IPS DF 19.7 (cell line): Measurements from ENCODE around the gene EPB41L4A.

ENCODE experiments used
- DNase-seq: peaks from one replicate; pipeline ENCODE4 v3.0.0-alpha.2; 2013; ENCODE audit warnings: low read depth, low spot score

The EPB41L4A gene

GRCh38 chr5:112156211-112156610 is 262.9 kb downstream of the EPB41L4A start:
- no peak for DNase-seq

- no peak for DNase-seq
These were observed 264.0 kb downstream of the EPB41L4A start for GRCh38 chr5:112154940-112155686.

GRCh38 chr5:112149727-112150126 is 269.4 kb downstream of the EPB41L4A start:
- no peak for DNase-seq

GRCh38 chr5:112146323-112147226 is 272.5 kb downstream of the EPB41L4A start:
- no peak for DNase-seq

DNA sequence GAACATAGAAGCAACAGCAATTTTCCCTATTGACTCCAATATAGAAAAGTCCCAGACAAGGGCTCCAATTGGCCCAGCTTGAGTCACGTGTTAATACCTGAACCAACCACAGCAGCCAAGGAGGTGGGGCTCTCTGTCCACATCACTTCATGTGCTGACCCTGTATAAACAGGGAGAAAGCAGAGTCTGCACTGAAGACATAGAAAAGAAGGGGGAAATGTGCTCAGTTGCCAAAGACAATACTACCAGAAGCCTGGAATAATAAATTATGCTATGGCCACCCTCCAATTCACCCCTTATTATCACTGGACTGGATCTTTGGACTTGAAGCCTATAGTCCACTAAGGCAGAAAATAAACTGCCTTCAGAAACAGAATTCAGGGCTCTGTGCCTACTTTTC is 275.4 kb downstream of the EPB41L4A start:
- DNase-seq = no peak

GRCh38 chr5:112142769-112143270 is 276.3 kb downstream of the EPB41L4A start:
- DNase-seq = no peak

GRCh38 chr5:112141582-112141981 is 277.5 kb downstream of the EPB41L4A start:
- DNase-seq = no peak

GRCh38 chr5:112138526-112138925 is 280.6 kb downstream of the EPB41L4A start:
- DNase-seq = no peak

DNA sequence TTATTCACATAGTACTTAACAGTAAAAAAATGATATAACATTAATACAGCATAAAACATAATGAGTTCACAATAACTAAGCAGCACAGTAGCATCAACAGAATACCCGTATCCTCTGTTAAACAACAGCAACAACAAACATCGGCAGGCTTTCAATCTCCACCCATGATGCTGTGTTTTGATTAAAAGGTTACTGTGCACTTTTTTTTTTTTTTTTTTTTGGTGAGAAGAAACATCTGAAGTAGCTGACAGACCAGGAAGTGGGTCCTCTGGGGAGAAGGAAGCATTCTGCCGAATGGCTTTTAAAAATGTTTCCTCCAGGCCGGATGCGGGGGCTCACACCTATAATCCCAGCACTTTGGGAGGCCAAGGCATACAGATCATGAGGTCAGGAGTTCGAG is 282.3 kb downstream of the EPB41L4A start:
- no peak for DNase-seq

DNA sequence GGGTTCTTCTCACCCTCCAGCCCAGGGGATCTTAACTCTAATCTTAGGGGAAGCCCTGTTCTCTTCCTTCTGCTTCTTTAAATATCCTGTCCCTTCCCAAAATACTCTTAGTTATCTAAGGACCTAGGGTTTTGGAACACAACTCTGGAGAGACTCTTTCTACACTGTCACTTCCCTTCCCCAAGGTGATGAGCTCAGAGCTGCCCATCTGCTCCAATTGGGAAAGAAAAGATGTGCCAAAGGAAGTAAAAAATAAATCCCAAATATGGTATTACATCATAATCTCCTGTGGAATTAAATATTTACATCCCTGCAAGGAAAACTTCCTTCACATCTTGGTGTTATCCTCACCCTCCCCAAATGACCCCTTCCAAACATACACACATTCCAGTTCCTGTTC is 291.2 kb downstream of the EPB41L4A start:
- DNase-seq = no peak

- DNase-seq = no peak
These were observed 292.1 kb downstream of the EPB41L4A start for GRCh38 chr5:112126982-112127381.

GRCh38 chr5:112125903-112126302 is 293.2 kb downstream of the EPB41L4A start:
- DNase-seq = no peak

DNA sequence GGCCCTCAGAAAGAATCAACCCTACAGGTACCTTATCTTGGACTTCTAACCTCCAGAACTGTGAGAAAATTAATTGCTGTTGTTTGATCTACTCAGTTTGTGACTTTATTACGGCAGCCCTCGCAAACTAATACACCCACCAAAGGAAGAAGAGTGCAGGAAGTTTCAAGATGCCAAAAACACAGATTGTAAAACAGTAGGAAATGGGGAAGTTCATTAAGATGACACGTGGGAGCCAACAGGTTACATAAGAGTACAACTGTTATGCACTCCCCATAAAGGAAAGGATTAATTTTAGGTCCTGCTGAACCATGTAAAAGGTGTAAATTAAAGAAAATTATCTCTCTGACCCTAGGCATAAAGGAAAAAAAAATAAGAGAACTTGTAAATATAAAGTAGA is 294.3 kb downstream of the EPB41L4A start:
- DNase-seq = no peak

GRCh38 chr5:112123086-112123485 is 296.0 kb downstream of the EPB41L4A start:
- DNase-seq = no peak

DNA sequence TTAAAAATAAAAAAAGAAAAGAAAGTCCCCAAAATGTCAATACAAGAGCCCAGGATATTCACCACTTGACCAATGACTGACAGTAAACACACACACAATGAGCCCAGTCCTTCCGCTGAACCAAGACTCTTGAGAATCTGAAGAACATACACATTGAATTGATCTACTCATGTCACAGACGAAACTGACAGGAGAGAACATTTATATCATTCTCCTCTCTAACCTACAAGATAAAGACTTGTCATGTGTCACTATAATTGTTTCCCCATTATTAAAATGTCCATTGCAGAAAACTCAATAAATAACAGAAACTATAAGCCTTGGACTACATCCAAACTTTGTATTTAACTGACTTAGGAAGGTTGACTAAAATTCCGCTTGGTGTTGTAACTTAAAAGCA is 296.7 kb downstream of the EPB41L4A start:
- DNase-seq = no peak

- no peak for DNase-seq
These were observed 297.8 kb downstream of the EPB41L4A start for GRCh38 chr5:112121258-112121657.

GRCh38 chr5:112119969-112120368 is 299.1 kb downstream of the EPB41L4A start:
- no peak for DNase-seq

DNA sequence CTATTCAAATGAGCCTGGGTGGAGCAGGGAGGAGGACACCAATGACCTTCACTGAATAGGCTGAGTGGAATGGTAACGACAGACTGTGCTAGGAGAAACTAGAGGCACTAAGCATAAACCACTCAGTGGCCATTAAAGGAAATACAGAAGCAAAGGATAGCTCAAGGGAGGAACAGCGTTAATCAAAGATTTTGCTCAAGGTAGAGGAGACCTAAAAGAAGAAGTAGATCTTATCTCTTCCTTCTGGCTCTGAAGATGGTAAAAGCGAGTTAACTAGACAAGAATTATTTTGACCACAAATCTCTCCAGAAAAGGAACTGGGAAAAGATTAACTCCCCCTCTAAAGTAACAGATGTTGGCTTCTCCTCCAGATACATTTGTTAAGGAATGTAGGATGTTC is 299.6 kb downstream of the EPB41L4A start:
- no peak for DNase-seq

GRCh38 chr5:112117551-112117950 is 301.5 kb downstream of the EPB41L4A start:
- DNase-seq = no peak

- no peak for DNase-seq
These were observed 302.7 kb downstream of the EPB41L4A start for GRCh38 chr5:112116371-112116770.

DNA sequence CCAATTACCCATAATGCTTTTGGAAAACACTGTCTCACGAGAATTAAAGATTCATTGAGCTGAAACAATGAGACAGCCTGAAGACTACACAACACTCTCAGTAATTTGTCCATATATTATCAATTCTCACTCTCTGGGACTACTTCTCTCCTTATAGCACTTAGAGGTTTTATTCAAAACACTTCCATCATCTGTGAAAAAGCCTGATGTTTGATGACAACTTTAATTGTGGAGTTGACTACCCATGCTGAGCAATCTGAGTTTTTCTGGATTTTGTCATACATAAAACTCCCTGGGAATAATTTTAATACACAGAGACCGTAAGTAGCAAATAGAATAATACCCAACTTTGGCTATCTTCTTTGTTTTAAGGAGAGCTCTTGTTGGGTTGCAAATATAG is 305.5 kb downstream of the EPB41L4A start:
- no peak for DNase-seq
